HFF-Myc (cell line): ENCODE results near the gene AGAP1.

Experiments used
- DNase-seq: peaks from one replicate; pipeline ENCODE4 v3.0.0-alpha.2; 2011; ENCODE audit warnings: low read depth; ENCODE audit errors: extremely low read depth
- H3K4me3 ChIP-seq: replicated peaks from 2 replicates; pipeline ENCODE4 v1.5.1; 2011; ENCODE audit warnings: low read depth, mild to moderate bottlenecking, control low read depth, low read length
- TF ChIP-seq, protein P1 (sequence below): IDR thresholded peaks from 2 replicates; pipeline ENCODE4 v1.5.1; 2012; ENCODE audit warnings: mild to moderate bottlenecking, low read depth, low read length, control low read depth; ENCODE audit errors: missing control alignments

AGAP1 gene

DNA sequence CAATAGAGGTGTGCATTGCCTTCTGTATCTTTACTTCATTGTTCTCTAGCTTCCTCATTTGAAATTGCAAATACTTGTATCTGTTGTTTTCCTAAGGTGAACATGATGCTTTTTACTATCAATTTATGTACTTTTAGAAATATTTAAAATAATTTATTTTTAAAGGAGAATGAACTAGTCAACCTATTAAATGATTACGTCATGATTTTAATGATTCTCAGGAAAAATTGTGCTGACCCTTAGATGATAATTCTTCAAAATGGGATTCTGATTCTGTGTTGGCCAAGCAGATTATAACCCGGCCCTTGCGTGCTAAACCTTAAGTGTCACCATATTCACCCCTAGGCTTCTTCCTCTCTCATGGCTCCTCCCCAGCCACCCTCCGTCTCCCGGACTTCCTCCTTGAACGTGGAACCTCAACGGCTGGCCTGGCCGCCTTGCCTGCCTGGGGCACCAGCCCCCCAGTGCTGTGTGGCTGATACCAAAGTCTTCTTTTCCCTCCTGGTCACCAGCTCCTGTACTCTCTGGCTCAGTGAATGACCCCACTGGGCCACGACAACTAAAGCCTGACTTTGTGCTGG, 382.3 kb downstream of the AGAP1 start:
- TF ChIP-seq, protein P1, sequence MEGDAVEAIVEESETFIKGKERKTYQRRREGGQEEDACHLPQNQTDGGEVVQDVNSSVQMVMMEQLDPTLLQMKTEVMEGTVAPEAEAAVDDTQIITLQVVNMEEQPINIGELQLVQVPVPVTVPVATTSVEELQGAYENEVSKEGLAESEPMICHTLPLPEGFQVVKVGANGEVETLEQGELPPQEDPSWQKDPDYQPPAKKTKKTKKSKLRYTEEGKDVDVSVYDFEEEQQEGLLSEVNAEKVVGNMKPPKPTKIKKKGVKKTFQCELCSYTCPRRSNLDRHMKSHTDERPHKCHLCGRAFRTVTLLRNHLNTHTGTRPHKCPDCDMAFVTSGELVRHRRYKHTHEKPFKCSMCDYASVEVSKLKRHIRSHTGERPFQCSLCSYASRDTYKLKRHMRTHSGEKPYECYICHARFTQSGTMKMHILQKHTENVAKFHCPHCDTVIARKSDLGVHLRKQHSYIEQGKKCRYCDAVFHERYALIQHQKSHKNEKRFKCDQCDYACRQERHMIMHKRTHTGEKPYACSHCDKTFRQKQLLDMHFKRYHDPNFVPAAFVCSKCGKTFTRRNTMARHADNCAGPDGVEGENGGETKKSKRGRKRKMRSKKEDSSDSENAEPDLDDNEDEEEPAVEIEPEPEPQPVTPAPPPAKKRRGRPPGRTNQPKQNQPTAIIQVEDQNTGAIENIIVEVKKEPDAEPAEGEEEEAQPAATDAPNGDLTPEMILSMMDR = no peak
- no peak for DNase-seq
- no peak overlapping the region for H3K4me3 ChIP-seq

DNA sequence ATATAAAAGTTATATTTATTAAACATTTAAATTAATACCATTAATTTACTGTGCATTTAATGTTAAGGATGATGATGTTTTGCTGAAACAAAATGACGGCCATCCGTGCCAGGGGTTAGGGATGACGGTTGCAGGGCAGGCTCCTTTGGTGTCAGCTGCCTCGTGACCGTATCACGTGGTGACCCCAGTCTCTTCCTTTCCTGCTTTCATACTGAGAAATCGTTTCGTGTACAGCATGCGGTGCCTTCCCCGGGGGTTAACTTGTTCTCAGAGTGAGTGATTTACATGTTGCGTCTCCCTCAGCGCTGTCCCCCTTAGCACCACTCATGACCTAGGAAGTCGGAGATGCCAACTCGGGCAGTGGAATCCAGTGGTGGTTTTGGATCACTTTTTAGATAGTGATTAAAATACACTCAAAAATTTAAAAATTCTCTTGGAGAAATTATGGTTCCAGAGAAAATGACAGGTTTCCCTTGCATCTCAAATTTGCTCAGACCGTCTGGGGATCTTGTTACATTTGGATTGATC, 383.5 kb downstream of the AGAP1 start:
- no peak overlapping the region for H3K4me3 ChIP-seq
- no peak for DNase-seq

DNA sequence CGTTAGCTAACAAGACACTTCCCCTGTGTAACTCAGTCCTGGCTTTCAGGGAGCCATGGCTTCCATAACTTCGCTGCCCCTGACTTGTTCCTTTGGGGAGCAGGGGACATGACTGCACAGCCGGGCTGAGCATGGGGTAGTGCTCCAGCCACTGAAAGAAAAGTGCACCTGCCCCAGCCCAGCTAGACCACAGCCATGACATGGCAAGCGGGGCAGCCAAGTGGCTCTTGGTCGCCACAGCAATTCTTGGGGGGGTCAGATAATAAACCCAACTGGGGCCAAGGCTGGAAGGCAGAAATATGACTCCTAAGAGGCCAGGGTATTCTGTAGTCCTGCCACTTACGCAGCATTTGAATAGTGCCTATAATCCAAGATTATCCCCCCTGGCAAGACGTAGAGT, 385.3 kb downstream of the AGAP1 start:
- no peak for DNase-seq
- TF ChIP-seq, protein P1 = no peak
- no peak overlapping the region for H3K4me3 ChIP-seq

More for the DNA sequence above, 383.5 kb downstream of the AGAP1 start:
- TF ChIP-seq, protein P1 = no peak

DNA sequence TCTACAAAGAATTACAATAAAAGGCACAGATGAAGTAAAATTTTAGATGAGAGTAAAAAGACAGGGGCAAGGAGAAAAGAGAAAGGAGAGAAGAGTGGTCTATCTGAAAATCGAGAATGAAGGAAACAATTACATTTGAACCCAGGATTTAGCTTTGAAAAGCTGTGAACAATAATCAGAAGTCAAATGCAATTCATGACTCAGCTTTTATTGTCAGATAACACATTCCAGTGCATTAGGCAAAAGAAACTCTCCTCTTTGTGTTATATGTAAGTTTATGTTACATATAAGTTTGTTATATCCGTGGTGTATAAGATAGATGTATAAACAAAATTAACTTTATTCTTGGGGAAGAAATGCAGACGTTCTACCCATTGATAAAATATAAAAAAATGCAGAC, 389.8 kb downstream of the AGAP1 start:
- DNase-seq = no peak
- TF ChIP-seq, protein P1 = no peak
- H3K4me3 ChIP-seq = no peak overlapping the region

DNA sequence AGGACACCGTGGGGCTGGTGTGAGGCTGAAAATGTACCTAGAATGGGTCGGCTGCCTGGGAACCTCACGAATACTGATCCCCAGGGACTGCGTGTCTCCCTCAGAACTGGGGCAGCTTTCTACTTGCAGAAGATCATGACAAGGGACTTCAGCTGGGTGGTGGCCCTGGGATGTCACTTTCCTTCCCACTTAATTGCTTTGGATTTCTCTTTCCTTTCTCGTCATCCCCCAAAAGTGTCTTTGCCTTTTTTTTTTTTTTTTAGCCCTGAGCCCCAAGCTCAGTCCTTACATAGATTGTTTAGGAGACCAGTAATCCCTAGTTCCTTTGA, 395.4 kb downstream of the AGAP1 start:
- no peak overlapping the region for H3K4me3 ChIP-seq
- TF ChIP-seq, protein P1 = no peak
- DNase-seq = no peak

DNA sequence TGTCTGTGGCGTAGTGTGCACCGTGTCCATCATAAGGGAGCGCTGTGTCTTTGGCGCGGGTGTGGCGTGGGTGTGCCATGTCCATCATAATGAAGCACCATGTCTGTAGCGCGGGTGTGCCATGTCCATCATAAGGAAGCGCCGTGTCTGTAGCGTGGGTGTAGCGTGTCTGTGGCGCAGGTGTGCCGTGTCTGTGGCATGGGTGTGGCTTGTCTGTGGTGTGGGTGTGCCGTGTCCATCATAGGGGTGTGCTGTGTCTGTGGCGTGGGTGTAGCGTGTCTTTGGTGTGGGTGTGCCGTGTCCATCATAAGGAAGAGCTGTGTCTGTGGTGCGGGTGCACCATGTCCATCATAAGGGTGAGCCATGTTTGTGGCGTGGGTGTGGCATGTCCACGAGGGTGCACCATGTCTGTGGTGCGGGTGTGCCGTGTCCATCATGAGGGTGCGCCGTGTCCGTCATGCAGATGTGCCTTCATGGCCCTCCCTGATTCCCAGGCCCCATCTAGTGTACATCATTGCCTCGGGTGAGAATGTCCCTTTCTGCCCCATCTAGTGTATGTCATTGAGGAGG, 399.4 kb downstream of the AGAP1 start:
- no peak for DNase-seq
- H3K4me3 ChIP-seq = no peak overlapping the region
- TF ChIP-seq, protein P1 = no peak
